Caco-2 (cell line): ENCODE data around the gene NOBOX. TPM values are rescaled to one million over a fixed set of nuclear protein-coding genes. Genes with fewer than 3 reads are reported as not detected.

ENCODE experiments used
- BruUV-seq: library from RNA; stranded (reverse); fragments of 400-500 nt; replicated peaks from 2 replicates; lab custom pipeline; 2021; lab: Mats Ljungman, UMichigan
- CTCF ChIA-PET: fragments of 300-600 bp; sonication (Branson Sonifier 250); formaldehyde crosslinking; loops from one replicate; lab custom pipeline; 2022; ENCODE audit warnings: antibody characterized with exemption; lab: Charles Lee
- POLR2A ChIA-PET: fragments of 300-600 bp; sonication (Branson Sonifier 250); formaldehyde crosslinking; loops from one replicate; lab custom pipeline; 2022; ENCODE audit warnings: antibody characterized with exemption; lab: Charles Lee
- DNase-seq, 2 experiments: peaks; one replicate each; pipeline versions ENCODE4 v3.0.0 to v3.0.0-alpha.2; 2020 to 2022
- H3K27me3 ChIP-seq: replicated peaks from 2 replicates; pipeline ENCODE4 v1.6.0; 2011; ENCODE audit warnings: low read length; ENCODE audit not compliant: control insufficient read depth, insufficient read depth
- H3K36me3 ChIP-seq: 2 replicates; pipeline ENCODE4 v1.5.1; 2011; ENCODE audit warnings: low read length; ENCODE audit not compliant: control insufficient read depth, insufficient read depth
- H3K4me1 ChIP-seq: fragments of 250-450 bp; sonication (Bioruptor Pico); 2 replicates; pipeline ENCODE4 v1.5.1; 2020; ENCODE audit warnings: mild to moderate bottlenecking
- H3K4me3 ChIP-seq: 2 replicates; pipeline ENCODE4 v1.5.1; 2011; ENCODE audit warnings: low read depth, mild to moderate bottlenecking, control low read depth, low read length
- H3K9me3 ChIP-seq: fragments of 250-450 bp; sonication (Bioruptor Pico); 2 replicates; pipeline ENCODE4 v1.5.1; 2020; ENCODE audit warnings: mild to moderate bottlenecking, moderate library complexity
- H3K27ac Mint-ChIP-seq: one replicate; pipeline ENCODE4 v1.8.0; 2022; ENCODE audit warnings: mixed read lengths; ENCODE audit not compliant: unreplicated experiment
- H3K27me3 Mint-ChIP-seq: one replicate; pipeline ENCODE4 v1.8.0; 2022; ENCODE audit warnings: mixed read lengths; ENCODE audit not compliant: insufficient read depth, unreplicated experiment
- H3K36me3 Mint-ChIP-seq: one replicate; pipeline ENCODE4 v1.8.0; 2022; ENCODE audit warnings: mild to moderate bottlenecking, mixed read lengths; ENCODE audit not compliant: insufficient read depth, unreplicated experiment
- H3K4me1 Mint-ChIP-seq: one replicate; pipeline ENCODE4 v1.8.0; 2022; ENCODE audit warnings: low read depth, mixed read lengths; ENCODE audit not compliant: unreplicated experiment
- H3K4me3 Mint-ChIP-seq: one replicate; pipeline ENCODE4 v1.8.0; 2022; ENCODE audit warnings: mild to moderate bottlenecking, moderate library complexity, mixed read lengths; ENCODE audit not compliant: unreplicated experiment
- H3K9me3 Mint-ChIP-seq: one replicate; pipeline ENCODE4 v1.8.0; 2022; ENCODE audit warnings: mixed read lengths; ENCODE audit not compliant: unreplicated experiment
- CTCF ChIP-seq, 2 experiments: fragments of 200-600 bp in 1 of 2; IDR thresholded peaks; 1 replicate in 1 of 2; 2 replicates in 1 of 2; pipeline versions ENCODE4 v1.5.1 to v1.8.0; 2011 to 2022; ENCODE audit warnings: antibody characterized with exemption in 1 of 2, control low read depth in 1 of 2, inconsistent platforms in 1 of 2, low read depth in 1 of 2, low read length in 1 of 2, mild to moderate bottlenecking in 1 of 2, moderate library complexity in 1 of 2; ENCODE audit not compliant: insufficient read depth in 1 of 2, severe bottlenecking in 1 of 2, unreplicated experiment in 1 of 2
- intact Hi-C: fragments of 100-400 bp; cut with micrococcal nuclease; formaldehyde crosslinking; loops from one replicate; pipeline ENCODE4 v1.10.0; 2022; ENCODE audit not compliant: unreplicated experiment
- total RNA-seq: library from RNA; stranded (reverse); gene quantifications from 2 replicates; pipeline ENCODE4 v1.2.3, GENCODE V29; 2022

Gene NOBOX
- total RNA-seq, 1 experiment from 2014 or later = not detected

DNA sequence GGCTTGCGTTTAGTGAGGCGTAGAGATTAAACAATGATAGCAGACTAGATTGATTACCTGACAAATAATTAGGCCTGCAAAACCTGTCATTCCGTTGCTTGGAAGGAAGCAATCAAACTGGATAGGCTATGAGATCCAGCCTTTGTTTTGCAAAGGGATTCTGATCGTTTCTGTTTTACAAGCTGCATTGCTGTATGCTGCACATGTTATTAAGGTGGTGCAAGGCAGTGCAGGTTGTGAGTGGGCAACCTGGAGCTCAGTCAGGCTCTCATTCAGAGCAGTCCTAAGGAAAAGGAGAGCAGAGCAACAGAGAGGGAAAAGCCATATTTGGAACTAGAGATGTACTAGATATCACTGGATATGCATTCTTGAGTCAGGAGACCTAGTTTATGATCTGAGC, 6.9 kb upstream of the NOBOX start:
- intact Hi-C loops = no loop called here
- H3K9me3 Mint-ChIP-seq = no peaks in the 10 kb centered on the region
- no peak for DNase-seq
- CTCF ChIA-PET = no interaction called here
- Histone ChIP-seq H3K36me3 (no peaks in the 10 kb centered on the region), H3K4me3 (no peak overlapping the region), H3K27me3 (no peaks in the 10 kb centered on the region), H3K4me1 (no peaks in the 10 kb centered on the region), H3K9me3 (no peaks in the 10 kb centered on the region)
- POLR2A ChIA-PET = no interaction called here
- peaks cover 17% of the 10 kb centered on the region for H3K27me3 Mint-ChIP-seq
- H3K27ac Mint-ChIP-seq = no peak overlapping the region
- BruUV-seq = no TSS peak
- no peak overlapping the region for H3K4me3 Mint-ChIP-seq
- H3K4me1 Mint-ChIP-seq = no peaks in the 10 kb centered on the region
- TF ChIP-seq CTCF (IDR thresholded peaks at IDR 0.05; ENCODE audit: insufficient read depth in 1 of 2, low read depth in 1 of 2, low read length in 1 of 2, severe bottlenecking in 1 of 2, unreplicated experiment in 1 of 2) = no peak
- no peaks in the 10 kb centered on the region for H3K36me3 Mint-ChIP-seq

- Mint-ChIP-seq H3K27ac (no peak overlapping the region), H3K27me3 (peaks cover 10% of the 10 kb centered on the region), H3K4me1 (no peaks in the 10 kb centered on the region), H3K4me3 (no peak overlapping the region), H3K9me3 (no peaks in the 10 kb centered on the region), H3K36me3 (no peaks in the 10 kb centered on the region)
- no peaks in the 10 kb centered on the region for H3K4me1 ChIP-seq
- BruUV-seq = no TSS peak
- H3K36me3 ChIP-seq = no peaks in the 10 kb centered on the region
- TF ChIP-seq CTCF (IDR thresholded peaks at IDR 0.05; ENCODE audit: insufficient read depth in 1 of 2, low read depth in 1 of 2, low read length in 1 of 2, severe bottlenecking in 1 of 2, unreplicated experiment in 1 of 2) = no peak
- no peaks in the 10 kb centered on the region for H3K27me3 ChIP-seq
- ChIA-PET POLR2A (no interaction called here), CTCF (no interaction called here)
- DNase-seq = no peak
- no peak overlapping the region for H3K4me3 ChIP-seq
- no peaks in the 10 kb centered on the region for H3K9me3 ChIP-seq
- intact Hi-C loops = no loop called here
Measured at GRCh38 chr7:144408121-144408520, 4.6 kb upstream of the NOBOX start.

DNA sequence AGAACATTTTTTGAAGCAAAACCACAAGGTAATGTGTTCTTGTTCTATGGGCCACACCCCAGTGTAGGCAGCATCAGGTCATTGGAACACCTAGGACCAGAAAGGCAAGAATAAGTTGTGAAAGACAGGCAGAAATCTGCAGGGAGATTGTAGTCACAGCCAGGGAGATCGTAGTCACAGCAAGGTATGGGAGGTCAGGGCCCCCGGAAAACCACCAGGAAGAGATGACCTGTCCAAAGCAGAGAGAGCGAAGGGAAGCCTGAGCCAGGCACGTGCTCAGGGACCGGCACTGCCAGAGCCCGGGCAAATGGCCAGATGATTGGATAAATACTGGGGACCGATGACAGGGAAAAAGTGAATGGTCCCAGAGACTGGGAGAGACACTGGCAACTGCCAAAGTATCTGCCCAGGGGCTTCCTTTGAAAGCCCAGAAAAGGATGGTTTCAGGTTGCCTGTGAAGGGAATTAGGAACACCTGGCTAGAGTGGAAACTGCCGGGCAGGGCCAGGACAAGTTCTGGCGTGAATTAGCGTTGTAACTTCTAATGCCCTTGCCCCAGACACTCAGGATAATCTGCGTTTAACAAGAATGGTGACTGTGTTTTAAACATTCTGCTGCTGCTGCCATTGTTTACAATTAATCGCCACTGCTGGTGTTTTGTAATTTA, 3.9 kb upstream of the NOBOX start:
- Histone ChIP-seq H3K4me3 (no peak overlapping the region), H3K27me3 (no peaks in the 10 kb centered on the region), H3K36me3 (no peaks in the 10 kb centered on the region), H3K4me1 (no peaks in the 10 kb centered on the region), H3K9me3 (no peaks in the 10 kb centered on the region)
- CTCF ChIA-PET = no interaction called here
- Mint-ChIP-seq H3K9me3 (no peaks in the 10 kb centered on the region), H3K36me3 (no peaks in the 10 kb centered on the region), H3K27me3 (peaks cover 10% of the 10 kb centered on the region), H3K27ac (no peak overlapping the region), H3K4me3 (no peak overlapping the region), H3K4me1 (no peaks in the 10 kb centered on the region)
- no peak for TF ChIP-seq CTCF (IDR thresholded peaks at IDR 0.05; ENCODE audit: insufficient read depth in 1 of 2, low read depth in 1 of 2, low read length in 1 of 2, severe bottlenecking in 1 of 2, unreplicated experiment in 1 of 2)
- no TSS peak for BruUV-seq
- no peak for DNase-seq
- intact Hi-C loops = no loop called here
- POLR2A ChIA-PET = no interaction called here
